ENCODE data around the gene IQCN. TPM values are rescaled to one million over a fixed set of nuclear protein-coding genes. Genes with fewer than 3 reads are reported as not detected.

Gene IQCN
- total RNA-seq, 4 donors from 2014 or later = 0.20 to 0.61 (median 0.39) TPM

- Histone ChIP-seq H3K27me3 (no peaks in the 10 kb centered on the region), H3K27ac (peak overlapping the region; percentile 86 to 98 (median 93)), H3K9me3 (no peaks in the 10 kb centered on the region), H3K36me3 (no peaks in the 10 kb centered on the region), H3K4me3 (no peak overlapping the region), H3K4me1 (peaks cover 5 to 9% of the 10 kb centered on the region in 2 donors)
- intact Hi-C loops (cut with DNase I; ENCODE audit: low total_unique reads) = no loop called here
- no peak for DNase-seq
- in situ Hi-C loops (cut with MboI; ENCODE audit: low sequenced_read_pairs in 4 of 4) = no loop called here
- TF ChIP-seq CTCF (IDR thresholded peaks at IDR 0.05 in 4 of 5, conservative IDR thresholded peaks at IDR 0.05 in 1 of 5) (no peak), POLR2A (IDR thresholded peaks at IDR 0.05) (no peak)
- ATAC-seq = no peak
Observed at GRCh38 chr19:18293642-18294466, 19.6 kb upstream of the IQCN start.

- Histone ChIP-seq H3K4me3 (peak overlapping the region; percentile 67 to 88 (median 74)), H3K27me3 (no peaks in the 10 kb centered on the region), H3K4me1 (peaks cover 5 to 9% of the 10 kb centered on the region in 2 donors), H3K9me3 (no peaks in the 10 kb centered on the region), H3K27ac (peak overlapping the region; percentile 86 to 98 (median 93)), H3K36me3 (no peaks in the 10 kb centered on the region)
- ATAC-seq (peak; percentile 42 to 49), DNase-seq (peak; percentile 68 to 81)
- TF ChIP-seq CTCF (IDR thresholded peaks at IDR 0.05 in 4 of 5, conservative IDR thresholded peaks at IDR 0.05 in 1 of 5) = no peak
- peak; percentile 39 to 44 for TF ChIP-seq POLR2A (IDR thresholded peaks at IDR 0.05)
- in situ Hi-C loops (cut with MboI; ENCODE audit: low sequenced_read_pairs in 4 of 4) = no loop called here
- intact Hi-C loops (cut with DNase I; ENCODE audit: low total_unique reads) = loop anchor here (1.0 kb wide), 1 partner anchor 11 kb away; no protein-coding TSS in a partner anchor
Observed at GRCh38 chr19:18292810-18293641, 18.8 kb upstream of the IQCN start.

- Histone ChIP-seq H3K36me3 (no peaks in the 10 kb centered on the region), H3K27ac (peak overlapping the region; percentile 86 to 98 (median 93)), H3K9me3 (no peaks in the 10 kb centered on the region), H3K4me3 (peak overlapping the region; percentile 67 to 88 (median 74)), H3K27me3 (no peaks in the 10 kb centered on the region), H3K4me1 (peaks cover 5 to 9% of the 10 kb centered on the region in 2 donors)
- ATAC-seq (peak in 1 of 2 donors; percentile 26), DNase-seq (no peak)
- in situ Hi-C loops (cut with MboI; ENCODE audit: low sequenced_read_pairs in 4 of 4) (no loop called here), intact Hi-C loops (cut with DNase I; ENCODE audit: low total_unique reads) (loop anchor here (1.0 kb wide), 1 partner anchor 10 kb away; no protein-coding TSS in a partner anchor)
- TF ChIP-seq POLR2A (IDR thresholded peaks at IDR 0.05) = no peak
- TF ChIP-seq CTCF (IDR thresholded peaks at IDR 0.05 in 4 of 5, conservative IDR thresholded peaks at IDR 0.05 in 1 of 5) = no peak
Observed at GRCh38 chr19:18292462-18292809, 18.2 kb upstream of the IQCN start.

- intact Hi-C loops (cut with DNase I; ENCODE audit: low total_unique reads) (loop anchor here (1.0 kb wide), 1 partner anchor 10 kb away; no protein-coding TSS in a partner anchor), in situ Hi-C loops (cut with MboI; ENCODE audit: low sequenced_read_pairs in 4 of 4) (no loop called here)
- DNase-seq = peak; percentile 61 to 72
- peak overlapping the region; percentile 67 to 88 (median 74) for H3K4me3 ChIP-seq
- H3K27ac ChIP-seq = peak overlapping the region; percentile 86 to 98 (median 93)
- H3K9me3 ChIP-seq = no peaks in the 10 kb centered on the region
- peaks cover 5 to 9% of the 10 kb centered on the region in 2 donors for H3K4me1 ChIP-seq
- no peaks in the 10 kb centered on the region for H3K27me3 ChIP-seq
- ATAC-seq = peak; percentile 72
- H3K36me3 ChIP-seq = no peaks in the 10 kb centered on the region
- TF ChIP-seq POLR2A (IDR thresholded peaks at IDR 0.05) (peak; percentile 46 to 79), CTCF (IDR thresholded peaks at IDR 0.05 in 4 of 5, conservative IDR thresholded peaks at IDR 0.05 in 1 of 5) (no peak)
Observed at GRCh38 chr19:18291590-18292461, 17.6 kb upstream of the IQCN start.

All from gastrocnemius medialis (tissue), 4 donors.